ENCODE data around the gene OR10D3.
"Not testable (repeated sequence)": the region's sequence is repeated elsewhere in the genome, so short reads cannot be mapped to it uniquely, and the experiment has no call there.

The OR10D3 gene

GRCh38 chr11:124183068-124183467 is at the start of gene OR10D3:
Gene OR10D3 (plus strand): TSS chr11:124183345. CDS start chr11:124185270, 1,925 bp downstream.
- DNase-seq: no peak

- no peak for DNase-seq
These were observed 40.1 kb upstream of the OR10D3 start for GRCh38 chr11:124143034-124143433.

- no peak for DNase-seq
These were observed 35.2 kb upstream of the OR10D3 start for GRCh38 chr11:124147951-124148350.

GRCh38 chr11:124150684-124151083 is 32.5 kb upstream of the OR10D3 start:
- no peak for DNase-seq

GRCh38 chr11:124152770-124153407 is 30.3 kb upstream of the OR10D3 start:
- DNase-seq: no peak

GRCh38 chr11:124153821-124154220 is 29.3 kb upstream of the OR10D3 start:
- DNase-seq: no peak

- DNase-seq: no peak
These were observed 23.7 kb upstream of the OR10D3 start for GRCh38 chr11:124159481-124159880.

- no peak for DNase-seq
These were observed 22.2 kb upstream of the OR10D3 start for GRCh38 chr11:124160986-124161385.

GRCh38 chr11:124167826-124168231 is 15.3 kb upstream of the OR10D3 start:
- no peak for DNase-seq

- DNase-seq: no peak
These were observed 14.3 kb upstream of the OR10D3 start for GRCh38 chr11:124168796-124169195.

- not testable (repeated sequence) for DNase-seq
These were observed 12.8 kb upstream of the OR10D3 start for GRCh38 chr11:124170315-124170714.

GRCh38 chr11:124170801-124171586 is 12.2 kb upstream of the OR10D3 start:
- DNase-seq: no peak

- DNase-seq: no peak
These were observed 11.0 kb upstream of the OR10D3 start for GRCh38 chr11:124172101-124172500.

GRCh38 chr11:124172599-124172998 is 10.5 kb upstream of the OR10D3 start:
- no peak for DNase-seq

GRCh38 chr11:124174001-124174583 is 9.1 kb upstream of the OR10D3 start:
- DNase-seq: no peak

GRCh38 chr11:124176925-124177715 is 6.0 kb upstream of the OR10D3 start:
- DNase-seq: no peak

- no peak for DNase-seq
These were observed 3.8 kb upstream of the OR10D3 start for GRCh38 chr11:124179310-124179709.

- DNase-seq: no peak
These were observed 7.4 kb downstream of the OR10D3 start for GRCh38 chr11:124190298-124191139.

GRCh38 chr11:124193221-124194010 is 10.3 kb downstream of the OR10D3 start:
- no peak for DNase-seq

- DNase-seq: no peak
These were observed 11.4 kb downstream of the OR10D3 start for GRCh38 chr11:124194293-124195188.

Measured in NCI-H446 treated with DMSO at 0.1 percent for 48 hours (cell line).